Subcutaneous abdominal adipose tissue (tissue), 5 donors: Measurements from ENCODE around the gene PRPF6.
A peak's percentile ranks its signal among the peaks of the same experiment; 100 is the strongest.
"Not testable (repeated sequence)": the region's sequence is repeated elsewhere in the genome, so short reads cannot be mapped to it uniquely, and the experiment has no call there.

Source experiments
- H3K27ac ChIP-seq: one replicate; pipeline ENCODE4 v1.7.0; 2013; ENCODE audit warnings: low read depth, mild to moderate bottlenecking, inconsistent platforms, low read length, moderate library complexity
- H3K27me3 ChIP-seq, 5 donors: one replicate each; pipeline ENCODE4 v1.7.0; 2013; ENCODE audit warnings: low read length in 5 of 5, inconsistent platforms in 1 of 5; ENCODE audit not compliant: control insufficient read depth in 5 of 5, insufficient read depth in 4 of 5
- H3K36me3 ChIP-seq, 5 donors: one replicate each; pipeline ENCODE4 v1.7.0; 2013; ENCODE audit warnings: low read length in 5 of 5; ENCODE audit not compliant: control insufficient read depth in 5 of 5, insufficient read depth in 5 of 5
- H3K4me1 ChIP-seq, 5 donors: one replicate each; pipeline ENCODE4 v1.7.0; 2013; ENCODE audit warnings: low read length in 5 of 5, mild to moderate bottlenecking in 3 of 5, moderate library complexity in 1 of 5; ENCODE audit not compliant: control insufficient read depth in 5 of 5, insufficient read depth in 5 of 5
- H3K4me3 ChIP-seq, 5 donors: one replicate each; pipeline ENCODE4 v1.7.0; 2013; ENCODE audit warnings: low read length in 5 of 5, low read depth in 1 of 5
- H3K9ac ChIP-seq, 5 donors: one replicate each; pipeline ENCODE4 v1.7.0; 2013; ENCODE audit warnings: low read length in 5 of 5, mild to moderate bottlenecking in 4 of 5, moderate library complexity in 3 of 5
- H3K9me3 ChIP-seq, 5 donors: one replicate each; pipeline ENCODE4 v1.7.0; 2013; ENCODE audit warnings: low read length in 5 of 5; ENCODE audit not compliant: control insufficient read depth in 5 of 5
- donor health status: healthy.
- donor health status: healthy.
- donor health status: healthy.
- donor health status: healthy.
- donor health status: healthy.

PRPF6 gene

GRCh38 chr20:63955827-63956663, 24.9 kb upstream of the PRPF6 start, which contains the start of gene UCKL1:
Gene UCKL1, minus strand, starts transcription at chr20:63956416. Its CDS starts 44 bp downstream, at chr20:63956372.
- H3K36me3 ChIP-seq, result peaks cover 0 to 25% (median 14%) of the 10 kb centered on the region in 5 donors
- H3K4me3 ChIP-seq, result peak within 1 kb of the TSS; percentile 75 to 94 (median 86)
- peaks cover 11 to 73% (median 65%) of the 10 kb centered on the region in 5 donors for H3K4me1 ChIP-seq
- no peaks in the 10 kb centered on the region for H3K27me3 ChIP-seq
- no peaks in the 10 kb centered on the region for H3K9me3 ChIP-seq
- H3K9ac ChIP-seq, result peak within 1 kb of the TSS; percentile 63 to 96 (median 90)
- peak within 1 kb of the TSS; percentile 87 for H3K27ac ChIP-seq

DNA sequence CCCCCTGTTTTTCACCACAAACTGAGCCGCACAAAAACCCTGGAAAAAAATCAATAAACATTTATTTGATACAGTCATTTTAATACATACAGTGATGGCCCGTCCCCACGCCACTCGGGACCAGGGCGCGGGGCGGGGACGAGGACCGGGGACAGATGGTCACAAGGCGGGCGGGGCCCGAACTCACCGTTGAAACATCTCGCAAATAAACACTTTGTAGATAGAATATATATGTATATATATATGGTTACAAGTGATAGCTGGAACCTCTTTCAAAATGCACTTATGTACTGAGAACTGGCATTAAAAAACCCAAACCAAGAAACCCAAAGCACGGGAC, 24.3 kb upstream of the PRPF6 start:
- H3K36me3 ChIP-seq, result peaks cover 0 to 31% (median 20%) of the 10 kb centered on the region in 5 donors
- H3K27ac ChIP-seq, result peak overlapping the region; percentile 74
- no peaks in the 10 kb centered on the region for H3K9me3 ChIP-seq
- H3K27me3 ChIP-seq, result no peaks in the 10 kb centered on the region
- peaks cover 11 to 67% (median 59%) of the 10 kb centered on the region in 5 donors for H3K4me1 ChIP-seq
- peak overlapping the region in 4 of 5 donors; percentile 53 to 92 (median 61) for H3K4me3 ChIP-seq
- peak overlapping the region in 3 of 5 donors; percentile 26 to 60 (median 54) for H3K9ac ChIP-seq

DNA sequence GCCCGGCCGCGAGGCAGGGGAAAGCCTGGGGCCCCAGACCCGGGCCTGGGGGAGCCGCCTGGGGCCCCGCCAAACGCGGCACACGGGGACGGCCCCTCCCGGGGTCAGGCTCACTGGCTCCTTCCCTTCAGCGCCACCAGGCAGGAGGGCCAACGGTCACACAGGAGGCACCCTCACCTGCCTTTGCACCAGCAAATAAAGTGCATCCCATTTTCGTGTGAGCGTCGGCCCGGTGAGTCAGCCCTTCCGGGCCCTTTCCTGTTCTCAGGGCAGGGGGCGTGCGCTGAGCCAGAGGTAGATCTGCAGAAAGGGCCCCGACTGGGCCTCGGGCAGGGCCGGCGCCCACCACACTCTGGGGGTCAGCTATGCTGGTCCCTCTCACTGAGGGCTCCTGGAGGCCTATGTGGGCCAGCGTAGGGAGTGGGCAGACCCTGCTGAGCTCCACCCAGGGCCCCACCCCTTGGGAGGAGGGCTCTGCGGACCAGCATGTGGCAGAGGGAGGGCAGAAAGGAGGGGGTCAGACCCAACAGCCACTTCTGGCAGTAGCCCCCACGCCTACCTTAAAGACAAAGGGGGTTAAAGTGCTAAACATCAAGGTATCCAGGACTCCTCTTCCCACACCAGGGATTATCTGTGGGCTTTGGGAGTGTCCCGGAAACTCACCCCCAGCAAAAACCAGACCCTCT, 23.8 kb upstream of the PRPF6 start:
- Histone ChIP-seq H3K4me1 (peaks cover 11 to 62% (median 54%) of the 10 kb centered on the region in 5 donors), H3K9me3 (no peaks in the 10 kb centered on the region), H3K36me3 (peaks cover 0 to 36% (median 25%) of the 10 kb centered on the region in 5 donors), H3K27ac (peak overlapping the region; percentile 74), H3K27me3 (no peaks in the 10 kb centered on the region), H3K4me3 (peak overlapping the region in 4 of 5 donors; percentile 53 to 92 (median 61)), H3K9ac (peak overlapping the region in 4 of 5 donors; percentile 26 to 60 (median 42))

- peak overlapping the region in 2 of 5 donors; percentile 30 to 54 for H3K9ac ChIP-seq
- H3K9me3 ChIP-seq, result no peaks in the 10 kb centered on the region
- no peaks in the 10 kb centered on the region for H3K27me3 ChIP-seq
- H3K36me3 ChIP-seq, result peaks cover 0 to 40% (median 32%) of the 10 kb centered on the region in 5 donors
- H3K4me1 ChIP-seq, result peaks cover 11 to 55% (median 49%) of the 10 kb centered on the region in 5 donors
- H3K27ac ChIP-seq, result peak overlapping the region; percentile 74
- H3K4me3 ChIP-seq, result peak overlapping the region in 1 of 5 donors; percentile 53
Measured at GRCh38 chr20:63957690-63958441, 23.1 kb upstream of the PRPF6 start.

- H3K27me3 ChIP-seq, result no peaks in the 10 kb centered on the region
- H3K9ac ChIP-seq, result no peak overlapping the region
- peaks cover 0 to 46% (median 38%) of the 10 kb centered on the region in 5 donors for H3K36me3 ChIP-seq
- no peaks in the 10 kb centered on the region for H3K9me3 ChIP-seq
- H3K27ac ChIP-seq, result no peak overlapping the region
- no peak overlapping the region for H3K4me3 ChIP-seq
- peaks cover 11 to 54% (median 49%) of the 10 kb centered on the region in 5 donors for H3K4me1 ChIP-seq
Measured at GRCh38 chr20:63958471-63958870, 22.5 kb upstream of the PRPF6 start.

- Histone ChIP-seq H3K4me1 (peaks cover 6 to 48% (median 42%) of the 10 kb centered on the region in 5 donors), H3K4me3 (no peak overlapping the region), H3K9ac (peak overlapping the region in 1 of 5 donors; percentile 48), H3K27me3 (no peaks in the 10 kb centered on the region), H3K36me3 (peaks cover 0 to 52% (median 45%) of the 10 kb centered on the region in 5 donors), H3K27ac (no peak overlapping the region), H3K9me3 (no peaks in the 10 kb centered on the region)
Measured at GRCh38 chr20:63958964-63959698, 21.8 kb upstream of the PRPF6 start.

DNA sequence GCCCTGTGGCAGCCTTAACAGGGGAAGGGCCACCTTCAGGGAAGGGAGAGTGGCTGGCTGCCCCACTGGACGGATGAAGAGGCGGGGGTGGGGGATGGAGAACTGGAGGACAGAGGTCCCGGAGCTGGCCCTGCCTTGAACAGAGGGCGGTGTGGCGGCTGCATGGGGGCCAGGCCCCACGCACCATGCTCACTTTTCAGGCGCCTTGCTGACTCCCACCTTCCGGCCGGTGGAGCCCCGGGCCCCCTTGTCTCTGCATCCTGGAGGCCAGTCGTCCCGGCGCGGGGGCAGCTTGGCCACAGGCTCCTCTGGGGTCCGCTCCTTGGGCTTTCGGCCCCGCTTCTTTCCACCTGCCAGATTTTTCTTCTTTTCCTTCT, 21.2 kb upstream of the PRPF6 start:
- H3K36me3 ChIP-seq, result peaks cover 0 to 58% (median 49%) of the 10 kb centered on the region in 5 donors
- H3K4me1 ChIP-seq, result peaks cover under 1 to 42% (median 37%) of the 10 kb centered on the region in 5 donors
- H3K4me3 ChIP-seq, result no peak overlapping the region

DNA sequence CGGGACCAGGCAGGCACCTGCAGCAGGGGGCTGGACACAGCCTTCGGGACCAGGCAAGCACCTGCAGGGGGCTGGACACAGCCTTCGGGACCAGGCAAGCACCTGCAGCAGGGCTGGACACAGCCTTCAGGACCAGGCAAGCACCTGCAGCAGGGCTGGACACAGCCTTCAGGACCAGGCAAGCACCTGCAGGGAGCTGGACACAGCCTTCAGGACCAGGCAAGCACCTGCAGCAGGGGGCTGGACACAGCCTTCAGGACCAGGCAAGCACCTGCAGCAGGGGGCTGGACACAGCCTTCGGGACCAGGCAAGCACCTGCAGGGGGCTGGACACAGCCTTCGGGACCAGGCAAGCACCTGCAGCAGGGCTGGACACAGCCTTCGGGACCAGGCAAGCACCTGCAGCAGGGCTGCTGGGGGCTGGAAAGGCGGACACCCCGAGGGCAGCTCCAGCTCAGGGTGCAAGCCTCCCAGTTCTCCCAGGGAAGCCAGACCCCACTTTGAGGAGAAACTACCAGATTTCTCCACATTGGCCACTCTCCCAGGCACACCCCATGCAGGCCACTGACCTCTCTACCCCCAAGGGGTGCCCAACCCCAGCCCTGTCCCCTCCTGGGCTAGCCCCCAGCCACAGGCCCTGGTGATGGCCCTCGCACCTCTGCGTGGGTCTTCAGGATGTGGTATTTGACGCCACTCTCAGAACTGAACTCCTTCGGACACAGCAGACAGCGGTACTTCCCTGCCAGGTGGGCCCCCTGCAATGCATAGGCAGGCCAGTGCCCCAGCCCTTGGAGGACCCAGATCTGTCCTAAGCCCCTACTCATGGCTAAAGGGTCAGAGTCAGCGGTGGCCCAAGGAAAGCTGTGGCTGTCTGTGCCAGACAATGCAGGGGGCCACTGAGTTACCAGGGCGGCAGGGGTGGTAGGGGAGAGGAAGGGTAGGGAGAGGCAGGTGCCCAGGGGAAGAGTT, 20.0 kb upstream of the PRPF6 start:
- H3K4me3 ChIP-seq, H3K9ac ChIP-seq, H3K9me3 ChIP-seq, H3K27me3 ChIP-seq, H3K27ac ChIP-seq: not testable (repeated sequence)
- H3K4me1 ChIP-seq, result peaks cover 0 to 30% (median 26%) of the 10 kb centered on the region in 5 donors
- peaks cover 0 to 58% (median 50%) of the 10 kb centered on the region in 5 donors for H3K36me3 ChIP-seq

More for the DNA sequence above, 21.2 kb upstream of the PRPF6 start:
- H3K9me3 ChIP-seq, result no peaks in the 10 kb centered on the region
- H3K9ac ChIP-seq, result no peak overlapping the region
- H3K27ac ChIP-seq, result no peak overlapping the region
- no peaks in the 10 kb centered on the region for H3K27me3 ChIP-seq
